PC-3 (cell line): ENCODE measurements around the gene PROX1.

Source experiments
- EZH2 ChIP-seq: fragments of 300-600 bp; sonication (generic); IDR thresholded peaks from one replicate; pipeline ENCODE4 v1.6.1; 2017; ENCODE audit warnings: antibody characterized with exemption, mild to moderate bottlenecking, low read length; ENCODE audit not compliant: unreplicated experiment
- TF ChIP-seq, protein P1 (sequence below): fragments of 300-600 bp; sonication (generic); conservative IDR thresholded peaks from 2 replicates; pipeline ENCODE4 v1.5.1; 2017; ENCODE audit warnings: antibody characterized with exemption, low read depth, mild to moderate bottlenecking, low read length

DNA sequence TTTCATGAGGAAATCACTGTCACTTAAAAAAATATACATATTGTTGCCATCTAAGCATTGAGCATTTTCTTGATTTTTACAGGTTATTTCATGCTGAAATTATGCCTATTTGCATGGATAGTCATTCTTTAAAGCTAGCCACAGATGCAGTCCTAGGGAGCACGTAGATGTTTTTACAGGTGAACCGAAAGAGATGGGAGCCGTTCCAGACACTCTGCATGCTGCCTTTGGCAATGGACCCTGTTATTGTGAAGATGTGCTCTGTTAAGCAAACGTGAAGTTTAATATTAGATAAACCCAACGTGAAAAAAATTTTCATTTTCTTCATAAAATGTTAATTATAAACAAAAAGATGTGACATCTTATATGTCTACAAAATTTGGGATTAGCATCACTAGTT is 7.1 kb downstream of the PROX1 start:
- TF ChIP-seq, protein P1, sequence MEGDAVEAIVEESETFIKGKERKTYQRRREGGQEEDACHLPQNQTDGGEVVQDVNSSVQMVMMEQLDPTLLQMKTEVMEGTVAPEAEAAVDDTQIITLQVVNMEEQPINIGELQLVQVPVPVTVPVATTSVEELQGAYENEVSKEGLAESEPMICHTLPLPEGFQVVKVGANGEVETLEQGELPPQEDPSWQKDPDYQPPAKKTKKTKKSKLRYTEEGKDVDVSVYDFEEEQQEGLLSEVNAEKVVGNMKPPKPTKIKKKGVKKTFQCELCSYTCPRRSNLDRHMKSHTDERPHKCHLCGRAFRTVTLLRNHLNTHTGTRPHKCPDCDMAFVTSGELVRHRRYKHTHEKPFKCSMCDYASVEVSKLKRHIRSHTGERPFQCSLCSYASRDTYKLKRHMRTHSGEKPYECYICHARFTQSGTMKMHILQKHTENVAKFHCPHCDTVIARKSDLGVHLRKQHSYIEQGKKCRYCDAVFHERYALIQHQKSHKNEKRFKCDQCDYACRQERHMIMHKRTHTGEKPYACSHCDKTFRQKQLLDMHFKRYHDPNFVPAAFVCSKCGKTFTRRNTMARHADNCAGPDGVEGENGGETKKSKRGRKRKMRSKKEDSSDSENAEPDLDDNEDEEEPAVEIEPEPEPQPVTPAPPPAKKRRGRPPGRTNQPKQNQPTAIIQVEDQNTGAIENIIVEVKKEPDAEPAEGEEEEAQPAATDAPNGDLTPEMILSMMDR: no peak
- no peak for TF ChIP-seq EZH2
